HG02798 (cell line): ENCODE data around the gene SEC31A.

ENCODE experiments used
- ATAC-seq: cut with Tn5 transposase; IDR thresholded peaks from one replicate; pipeline ENCODE4 v1.9.1; 2021; ENCODE audit warnings: mild to moderate bottlenecking; ENCODE audit not compliant: unreplicated experiment, poor library complexity

Gene SEC31A

DNA sequence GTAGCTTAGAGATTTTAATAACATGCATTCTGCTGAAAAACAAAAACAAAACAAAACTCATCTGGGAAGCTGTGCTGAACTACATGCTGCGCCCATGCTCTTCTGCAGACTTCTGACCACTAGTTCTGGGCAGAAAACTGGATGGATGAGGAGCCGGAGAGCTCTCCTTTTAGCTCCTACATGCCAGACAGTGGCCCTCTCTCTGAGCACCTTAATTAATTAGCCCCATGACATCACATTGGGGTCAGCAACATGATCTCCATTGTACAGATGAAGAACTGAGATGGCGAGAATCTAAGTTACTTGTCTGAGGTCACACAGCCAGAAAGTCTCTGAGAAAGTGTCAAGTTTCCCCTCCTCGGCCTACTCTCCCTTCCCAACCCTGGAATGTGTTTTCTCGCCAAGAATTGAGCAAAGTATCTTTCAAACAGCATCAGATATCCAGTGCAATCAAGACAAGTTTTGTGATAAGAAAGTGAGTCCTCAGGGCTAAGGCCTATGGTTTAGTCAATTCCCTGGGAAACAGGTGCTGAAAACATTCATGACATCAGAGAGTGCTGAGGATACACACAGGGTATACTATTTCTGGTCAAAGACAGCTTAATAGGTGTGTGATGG is 113.9 kb downstream of the SEC31A start:
- no peak for ATAC-seq

GRCh38 chr4:82775243-82775642 is 115.7 kb downstream of the SEC31A start:
- no peak for ATAC-seq

GRCh38 chr4:82774711-82775171 is 116.2 kb downstream of the SEC31A start:
- ATAC-seq: no peak

DNA sequence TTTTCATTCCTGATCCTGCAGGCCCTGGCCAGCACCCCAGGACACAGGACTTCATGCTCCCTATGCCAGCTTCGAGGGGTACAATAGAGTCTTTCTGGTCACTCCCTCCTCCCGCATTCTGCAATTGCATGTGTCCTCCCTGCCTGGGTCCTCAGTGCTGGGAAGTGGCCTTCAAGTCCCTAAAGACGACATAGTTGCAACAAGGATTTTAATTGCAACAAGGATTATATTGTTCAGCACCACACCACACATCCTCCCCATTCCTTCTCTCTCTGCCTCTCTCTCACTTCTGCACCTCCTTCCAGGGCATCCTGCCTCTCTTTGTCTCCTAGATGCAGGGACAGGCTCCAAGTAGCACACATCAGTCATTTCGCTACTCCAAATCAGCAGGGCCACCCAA is 117.9 kb downstream of the SEC31A start:
- no peak for ATAC-seq

DNA sequence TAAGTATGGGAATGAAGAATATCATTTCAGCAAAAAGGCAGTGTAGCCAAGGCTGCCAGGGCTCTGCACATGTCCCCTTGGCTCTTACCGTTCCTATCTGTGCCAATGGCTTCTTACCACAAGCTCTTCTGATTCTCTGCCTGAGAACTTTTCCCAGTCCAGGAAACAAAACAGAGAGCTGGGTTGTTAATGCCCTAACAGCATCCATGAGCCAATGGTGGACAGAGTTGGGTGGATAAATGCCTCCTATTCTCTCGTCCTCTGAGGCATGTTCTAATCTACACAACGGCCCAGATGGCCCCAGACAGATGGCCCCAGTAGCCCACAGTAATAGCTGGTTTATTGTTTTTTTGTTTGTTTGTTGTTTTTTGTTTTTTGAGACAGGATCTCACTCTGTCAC is 120.3 kb downstream of the SEC31A start:
- no peak for ATAC-seq
